Esophagus (tissue), 2 donors: ENCODE measurements around the gene MARCHF11. TPM values are rescaled to one million over a fixed set of nuclear protein-coding genes. Genes with fewer than 3 reads are reported as not detected.

Experiments
- H3K27ac ChIP-seq, 2 donors: one replicate each; pipeline ENCODE4 v1.5.1; 2013; ENCODE audit warnings: low read depth in 2 of 2, mild to moderate bottlenecking in 2 of 2, inconsistent platforms in 1 of 2, low read length in 1 of 2, moderate library complexity in 1 of 2
- H3K27me3 ChIP-seq, 2 donors: one replicate each; pipeline ENCODE4 v1.6.1; 2013; ENCODE audit warnings: low read length in 2 of 2, control low read depth in 1 of 2, mild to moderate bottlenecking in 1 of 2; ENCODE audit not compliant: insufficient read depth in 2 of 2, control insufficient read depth in 1 of 2
- H3K36me3 ChIP-seq, 2 donors: one replicate each; pipeline ENCODE4 v1.6.1; 2013; ENCODE audit warnings: low read length in 1 of 2; ENCODE audit not compliant: control insufficient read depth in 2 of 2, insufficient read depth in 2 of 2
- H3K4me1 ChIP-seq, 2 donors: one replicate each; pipeline ENCODE4 v1.6.1; 2013; ENCODE audit warnings: low read length in 1 of 2; ENCODE audit not compliant: control insufficient read depth in 2 of 2, insufficient read depth in 2 of 2
- H3K4me3 ChIP-seq, 2 donors: one replicate each; pipeline ENCODE4 v1.5.1; 2013; ENCODE audit warnings: low read length in 2 of 2, mild to moderate bottlenecking in 2 of 2, low read depth in 1 of 2, moderate library complexity in 1 of 2
- H3K9me3 ChIP-seq, 2 donors: one replicate each; pipeline ENCODE4 v1.6.1; 2013; ENCODE audit warnings: mild to moderate bottlenecking in 2 of 2, low read depth in 1 of 2, low read length in 1 of 2, moderate library complexity in 1 of 2; ENCODE audit not compliant: control insufficient read depth in 2 of 2, insufficient read depth in 1 of 2
- WGBS, 2 donors: extraction: QIAGEN DNeasy Blood & Tissue Kit; methylation state at CpG; one replicate each; pipeline ENCODE4 v1.1.7; 2013; 5-methylcytosine and 5-hydroxymethylcytosine counted together
- polyA plus RNA-seq, 2 donors: library from polyadenylated mRNA; stranded (reverse); fragments of 200-250 nt; gene quantifications; one replicate each; pipeline ENCODE4 v1.2.3, GENCODE V29; 2013
- donor health status: healthy with polysubstance abuse.
- donor health status: Bipolar disorder and iron deficiency.

MARCHF11 gene
- polyA plus RNA-seq, 2 donors: not detected

DNA sequence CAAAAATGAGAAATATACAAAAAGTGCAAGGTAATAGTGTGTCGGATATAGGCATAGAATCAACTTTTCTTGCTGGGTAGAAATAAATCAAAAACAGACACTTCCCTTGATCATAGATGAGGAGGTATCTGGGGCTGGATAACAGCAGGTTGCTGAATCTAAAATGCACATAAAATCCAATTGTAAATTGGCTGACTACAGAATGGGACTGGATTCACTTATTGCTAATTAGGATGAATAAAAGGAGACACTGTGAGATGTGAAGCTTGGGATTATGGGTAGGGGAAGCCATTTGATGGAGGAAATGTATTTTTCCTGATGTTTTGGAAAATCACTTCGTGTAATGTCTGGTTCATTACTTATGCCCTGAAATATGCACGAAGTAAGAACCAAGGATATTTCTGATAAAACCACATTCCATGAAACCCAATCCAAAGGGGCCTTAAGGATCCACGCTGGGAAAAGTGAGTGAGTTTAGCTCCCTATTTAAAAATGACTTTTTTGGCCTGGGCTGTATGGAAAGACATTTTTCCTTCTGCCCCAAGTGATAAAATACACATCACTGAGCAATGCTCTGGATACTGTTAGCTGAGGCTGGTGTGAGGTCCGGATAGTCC is 136.1 kb downstream of the MARCHF11 start:
- Histone ChIP-seq H3K9me3 (no peaks in the 10 kb centered on the region), H3K36me3 (no peaks in the 10 kb centered on the region), H3K27me3 (no peaks in the 10 kb centered on the region), H3K4me1 (no peaks in the 10 kb centered on the region), H3K27ac (no peak overlapping the region), H3K4me3 (no peak overlapping the region)
- WGBS, 2 donors: 72 to 87% methylated on average over 5 of the region's 5 CpGs

DNA sequence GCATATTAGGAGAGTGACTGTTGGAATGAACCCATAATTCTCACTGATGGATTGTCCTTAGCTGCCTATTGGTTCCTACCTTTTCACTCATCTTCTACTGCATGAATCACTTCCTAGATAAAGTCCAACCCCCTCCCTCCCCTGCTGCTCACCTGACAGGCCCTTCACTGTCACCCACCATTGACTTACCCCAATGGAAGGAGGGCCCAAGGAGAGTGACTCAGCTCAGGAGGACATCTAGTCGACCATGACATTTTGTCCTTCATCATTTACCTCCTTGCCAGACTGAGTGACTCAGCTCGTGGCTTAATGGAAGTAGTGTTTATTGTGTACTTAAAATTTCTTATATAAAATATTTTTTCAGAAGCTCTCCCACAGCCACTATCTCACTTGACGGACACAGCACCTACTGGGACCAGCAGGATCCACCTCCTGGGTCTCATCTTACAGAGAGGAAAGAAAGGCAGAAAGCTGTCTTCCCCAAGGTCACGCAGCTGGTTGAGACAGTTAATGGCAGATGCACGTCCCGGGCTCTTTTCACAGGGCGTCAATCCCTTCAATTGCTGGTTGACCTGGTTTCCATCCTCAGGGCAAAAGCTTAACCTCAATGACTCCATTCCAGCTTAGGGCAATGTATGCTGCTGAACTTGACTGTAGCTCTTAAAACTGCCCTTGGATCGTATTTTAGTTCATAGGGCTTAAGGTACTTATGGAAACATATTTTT is 142.3 kb downstream of the MARCHF11 start:
- WGBS, 2 donors: 76 to 77% methylated on average over 8 of the region's 8 CpGs
- H3K4me3 ChIP-seq: no peak overlapping the region
- H3K27me3 ChIP-seq: no peaks in the 10 kb centered on the region
- H3K36me3 ChIP-seq: no peaks in the 10 kb centered on the region
- H3K4me1 ChIP-seq: no peaks in the 10 kb centered on the region
- no peaks in the 10 kb centered on the region for H3K9me3 ChIP-seq
- H3K27ac ChIP-seq: no peak overlapping the region

GRCh38 chr5:16034319-16035001 is 145.1 kb downstream of the MARCHF11 start:
- Histone ChIP-seq H3K27ac (no peak overlapping the region), H3K4me1 (no peaks in the 10 kb centered on the region), H3K27me3 (no peaks in the 10 kb centered on the region), H3K36me3 (no peaks in the 10 kb centered on the region), H3K9me3 (no peaks in the 10 kb centered on the region), H3K4me3 (no peak overlapping the region)
- 72 to 79% methylated on average over 8 of the region's 8 CpGs for WGBS, 2 donors

GRCh38 chr5:16033187-16033925 is 146.2 kb downstream of the MARCHF11 start:
- Histone ChIP-seq H3K4me1 (no peaks in the 10 kb centered on the region), H3K36me3 (no peaks in the 10 kb centered on the region), H3K9me3 (no peaks in the 10 kb centered on the region), H3K4me3 (no peak overlapping the region), H3K27ac (no peak overlapping the region), H3K27me3 (no peaks in the 10 kb centered on the region)
- 83 to 88% methylated on average over 4 of the region's 4 CpGs for WGBS, 2 donors

- H3K4me1 ChIP-seq: no peaks in the 10 kb centered on the region
- no peaks in the 10 kb centered on the region for H3K27me3 ChIP-seq
- 68 to 71% methylated on average over 3 of the region's 3 CpGs for WGBS, 2 donors
- no peaks in the 10 kb centered on the region for H3K36me3 ChIP-seq
- no peak overlapping the region for H3K4me3 ChIP-seq
- no peaks in the 10 kb centered on the region for H3K9me3 ChIP-seq
- no peak overlapping the region for H3K27ac ChIP-seq
Measured at GRCh38 chr5:16028708-16029107, 150.9 kb downstream of the MARCHF11 start.

DNA sequence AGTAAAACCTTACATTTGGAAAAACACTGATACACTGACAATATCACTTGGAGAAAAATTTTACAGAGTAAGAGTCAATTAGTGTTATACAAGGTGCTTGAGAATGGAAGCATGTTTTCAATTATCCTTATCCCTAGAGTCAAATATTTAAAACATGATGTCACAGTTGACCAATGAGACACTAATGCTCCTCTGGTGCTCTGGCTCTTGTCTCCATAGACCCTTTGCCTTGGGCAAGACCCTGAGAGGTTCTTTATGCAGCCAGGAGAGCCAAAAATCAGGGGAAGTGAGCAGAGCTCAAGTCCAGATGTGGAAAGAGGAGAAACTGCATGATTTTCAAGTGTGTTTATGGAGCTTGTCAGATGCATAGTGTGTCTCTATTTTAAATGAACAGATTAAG is 153.9 kb downstream of the MARCHF11 start:
- H3K27ac ChIP-seq: no peak overlapping the region
- H3K27me3 ChIP-seq: no peaks in the 10 kb centered on the region
- H3K4me3 ChIP-seq: no peak overlapping the region
- H3K36me3 ChIP-seq: no peaks in the 10 kb centered on the region
- no peaks in the 10 kb centered on the region for H3K4me1 ChIP-seq
- H3K9me3 ChIP-seq: no peaks in the 10 kb centered on the region

GRCh38 chr5:16018970-16019369 is 160.6 kb downstream of the MARCHF11 start:
- Histone ChIP-seq H3K36me3 (no peaks in the 10 kb centered on the region), H3K9me3 (no peaks in the 10 kb centered on the region), H3K27me3 (peaks cover 0 to 2% of the 10 kb centered on the region in 2 donors), H3K4me1 (no peaks in the 10 kb centered on the region), H3K27ac (no peak overlapping the region), H3K4me3 (no peak overlapping the region)
- WGBS, 2 donors: 64% methylated on average over 3 of the region's 3 CpGs

DNA sequence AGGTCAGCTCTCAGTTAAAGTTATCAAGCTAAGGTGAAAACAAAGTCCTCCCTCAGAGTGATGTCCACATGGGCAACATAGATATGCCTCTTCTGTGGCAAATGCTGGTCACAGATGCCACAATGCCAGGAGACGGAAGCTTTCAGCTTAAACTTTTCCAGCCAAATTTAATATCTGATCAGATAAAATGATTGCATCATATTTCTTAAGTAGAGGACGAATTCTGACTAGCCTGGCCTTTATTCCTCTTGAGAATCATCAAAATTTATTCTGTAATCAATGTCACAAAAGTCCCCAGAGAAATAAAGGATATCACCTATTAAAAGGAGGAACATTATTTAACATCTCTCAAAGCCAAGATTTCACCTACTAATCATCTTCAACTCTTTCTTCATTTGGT is 161.9 kb downstream of the MARCHF11 start:
- Histone ChIP-seq H3K4me3 (no peak overlapping the region), H3K27me3 (peaks cover 0 to 2% of the 10 kb centered on the region in 2 donors), H3K9me3 (no peaks in the 10 kb centered on the region), H3K36me3 (no peaks in the 10 kb centered on the region), H3K4me1 (no peaks in the 10 kb centered on the region), H3K27ac (no peak overlapping the region)
- WGBS, 2 donors: 68 to 80% methylated on average over 2 of the region's 2 CpGs
